Stimulated activated CD4-positive, alpha-beta T cell treated with anti-CD3 and anti-CD28 coated beads, Interleukin-1b, Interleukin-23, amount 100 ng/mL, for 48 hours (primary cell): ENCODE measurements around the gene COL9A2.
A peak's percentile ranks its signal among the peaks of the same experiment; 100 is the strongest.
"Not testable (repeated sequence)": the region's sequence is repeated elsewhere in the genome, so short reads cannot be mapped to it uniquely, and the experiment has no call there.

Source experiments
- DNase-seq: peaks from one replicate; pipeline ENCODE4 v3.0.0-alpha.2; 2020

Gene COL9A2

GRCh38 chr1:40316595-40317393 is at the start of gene COL9A2:
Gene COL9A2, minus strand, starts transcription at chr1:40317286. Its CDS starts 89 bp downstream, at chr1:40317197.
- DNase-seq = peak; percentile 43

GRCh38 chr1:40363721-40364120 is 46.6 kb upstream of the COL9A2 start:
- DNase-seq = peak; percentile 63

GRCh38 chr1:40362699-40363098 is 45.6 kb upstream of the COL9A2 start:
- no peak for DNase-seq

GRCh38 chr1:40362199-40362598 is 45.1 kb upstream of the COL9A2 start:
- no peak for DNase-seq

GRCh38 chr1:40361637-40362036 is 44.6 kb upstream of the COL9A2 start:
- no peak for DNase-seq

GRCh38 chr1:40361201-40361600 is 44.1 kb upstream of the COL9A2 start:
- DNase-seq = no peak

GRCh38 chr1:40360631-40361030 is 43.5 kb upstream of the COL9A2 start:
- DNase-seq = no peak

GRCh38 chr1:40357625-40358024 is 40.5 kb upstream of the COL9A2 start:
- no peak for DNase-seq

- DNase-seq = no peak
These were observed 36.0 kb upstream of the COL9A2 start for GRCh38 chr1:40353082-40353481.

- DNase-seq = no peak
These were observed 35.0 kb upstream of the COL9A2 start for GRCh38 chr1:40352126-40352525.

- DNase-seq = no peak
These were observed 34.0 kb upstream of the COL9A2 start for GRCh38 chr1:40351124-40351523.

- DNase-seq = no peak
These were observed 33.3 kb upstream of the COL9A2 start for GRCh38 chr1:40350391-40350790.

GRCh38 chr1:40344597-40344996 is 27.5 kb upstream of the COL9A2 start:
- DNase-seq = peak; percentile 31

- DNase-seq = peak; percentile 16
These were observed 25.3 kb upstream of the COL9A2 start for GRCh38 chr1:40342381-40342717.

GRCh38 chr1:40341491-40342380 is 24.6 kb upstream of the COL9A2 start:
- DNase-seq = no peak

- no peak for DNase-seq
These were observed 22.6 kb upstream of the COL9A2 start for GRCh38 chr1:40339420-40340323.

GRCh38 chr1:40338745-40339419 is 21.8 kb upstream of the COL9A2 start:
- DNase-seq = peak; percentile 91

- DNase-seq = no peak
These were observed 20.4 kb upstream of the COL9A2 start for GRCh38 chr1:40337443-40337842.

GRCh38 chr1:40332695-40333094 is 15.6 kb upstream of the COL9A2 start:
- DNase-seq = no peak

- not testable (repeated sequence) for DNase-seq
These were observed 14.3 kb upstream of the COL9A2 start for GRCh38 chr1:40331403-40331802.

GRCh38 chr1:40318970-40319621 is 2.0 kb upstream of the COL9A2 start:
- no peak for DNase-seq

GRCh38 chr1:40318476-40318875 is 1.4 kb upstream of the COL9A2 start:
- no peak for DNase-seq
